Fibroblast of skin of left quadriceps (primary cell): ENCODE results near the gene TEX50.
A peak's percentile ranks its signal among the peaks of the same experiment; 100 is the strongest.
"Not testable (repeated sequence)": the region's sequence is repeated elsewhere in the genome, so short reads cannot be mapped to it uniquely, and the experiment has no call there.

Experiments used
- DNase-seq, 2 experiments: peaks; one replicate each; pipeline ENCODE4 v3.0.0-alpha.2; 2013; ENCODE audit warnings: low read depth in 2 of 2

Gene TEX50

GRCh38 chr1:173635116-173635515 is at the start of gene TEX50:
Gene TEX50, plus strand, starts transcription at chr1:173635338. Its CDS starts 184 bp downstream, at chr1:173635522.
- DNase-seq = no peak

GRCh38 chr1:173590557-173590956 is 44.6 kb upstream of the TEX50 start:
- DNase-seq = no peak

GRCh38 chr1:173591138-173591537 is 44.0 kb upstream of the TEX50 start:
- not testable (repeated sequence) for DNase-seq

- DNase-seq = no peak
Measured at GRCh38 chr1:173596097-173596825, 38.9 kb upstream of the TEX50 start.

GRCh38 chr1:173601588-173601987 is 33.5 kb upstream of the TEX50 start:
- DNase-seq = no peak

- DNase-seq = no peak
Measured at GRCh38 chr1:173603056-173603591, 32.0 kb upstream of the TEX50 start, which contains the start of gene SLC9C2. Gene SLC9C2, minus strand, starts transcription at chr1:173603072. Its CDS starts 1,296 bp downstream, at chr1:173601776.

GRCh38 chr1:173608503-173609216 is 26.5 kb upstream of the TEX50 start:
- DNase-seq = no peak

- not testable (repeated sequence) for DNase-seq
Measured at GRCh38 chr1:173613086-173613485, 22.1 kb upstream of the TEX50 start.

- no peak for DNase-seq
Measured at GRCh38 chr1:173616859-173617258, 18.3 kb upstream of the TEX50 start.

- DNase-seq = no peak
Measured at GRCh38 chr1:173627269-173627668, 7.9 kb upstream of the TEX50 start.

- DNase-seq = no peak
Measured at GRCh38 chr1:173628888-173629287, 6.2 kb upstream of the TEX50 start.

GRCh38 chr1:173637236-173638042 is 2.3 kb downstream of the TEX50 start:
- not testable (repeated sequence) for DNase-seq

GRCh38 chr1:173638043-173639021 is 3.2 kb downstream of the TEX50 start:
- DNase-seq = no peak

- DNase-seq = no peak
Measured at GRCh38 chr1:173639102-173639501, 4.0 kb downstream of the TEX50 start.

- peak in 1 of 2 experiments; percentile 0 for DNase-seq
Measured at GRCh38 chr1:173642450-173643139, 7.5 kb downstream of the TEX50 start.

GRCh38 chr1:173646656-173647055 is 11.5 kb downstream of the TEX50 start:
- DNase-seq = no peak

- DNase-seq = no peak
Measured at GRCh38 chr1:173648880-173649605, 13.9 kb downstream of the TEX50 start.

- no peak for DNase-seq
Measured at GRCh38 chr1:173660306-173660705, 25.2 kb downstream of the TEX50 start.

- no peak for DNase-seq
Measured at GRCh38 chr1:173661271-173661670, 26.1 kb downstream of the TEX50 start.
